ENCODE results near the gene SRSF12. TPM values are rescaled to one million over a fixed set of nuclear protein-coding genes. Genes with fewer than 3 reads are reported as not detected.

SRSF12 gene
- total RNA-seq, 1 experiment from 2014 or later: not detected

- ChIA-PET RAD21 (ENCODE audit: low non-redundant PET in 1 of 2, low total read pairs in 2 of 2, uncharacterized antibody in 2 of 2, unreplicated experiment in 2 of 2) (interaction anchor here (0.7 to 1.1 kb wide), 3 partner anchors 66 to 97 kb away, joined by 3 to 4 read pairs (median 3); partner anchors contain the start of gene PM20D2 (in 1 of the 2)), CTCF (interaction anchor here (1.0 to 1.1 kb wide), 3 partner anchors 96 to 162 kb away, joined by 3 to 6 read pairs (median 5); no protein-coding TSS in a partner anchor), POLR2A (interaction anchor here (0.7 to 1.5 kb wide), 13 partner anchors 8 to 96 kb away, joined by 3 to 9 read pairs (median 5); partner anchors contain the start of gene PM20D2)
- H3K9ac ChIP-seq (ENCODE audit: low read length): peak overlapping the region; percentile 91
- peak overlapping the region; percentile 99 for H2AFZ ChIP-seq (ENCODE audit: low read depth, low read length, poor library complexity, severe bottlenecking)
- DNase-seq (ENCODE audit: low read depth, low spot score): no peak
- peaks cover 3 to 23% of the 10 kb centered on the region in 2 experiments; a peak in 3 of 4 replicates for H3K4me1 ChIP-seq (ENCODE audit: control insufficient read depth in 1 of 2, insufficient read depth in 2 of 2, low read length in 2 of 2)
- H3K4me3 ChIP-seq (replicated peaks in 1 of 2; ENCODE audit: low read depth in 1 of 2, low read length in 2 of 2): peak overlapping the region; percentile 86 to 89
- TSS peak; percentile 91 for BruUV-seq (replicated peaks)
- intact Hi-C loops (cut with micrococcal nuclease): no loop called here
- no peaks in the 10 kb centered on the region for H3K9me3 ChIP-seq (ENCODE audit: control insufficient read depth in 1 of 2, insufficient read depth in 1 of 2, low read depth in 1 of 2, low read length in 2 of 2)
- H3K36me3 ChIP-seq (ENCODE audit: control insufficient read depth in 1 of 2, insufficient read depth in 2 of 2, low read length in 2 of 2): peaks cover 6 to 11% of the 10 kb centered on the region in 2 experiments; a peak in 3 of 4 replicates
- H3K79me2 ChIP-seq (ENCODE audit: insufficient read depth, low read length): peaks cover 20% of the 10 kb centered on the region
- H4K20me1 ChIP-seq (ENCODE audit: insufficient read depth): no peaks in the 10 kb centered on the region
- H3K27me3 ChIP-seq (ENCODE audit: insufficient read depth, low read length): no peaks in the 10 kb centered on the region
- H3K9me2 ChIP-seq (ENCODE audit: insufficient read depth): no peaks in the 10 kb centered on the region
- TF ChIP-seq EGR1 (IDR thresholded peaks at IDR 0.05; ENCODE audit: low read depth) (no peak), ZNF274 (IDR thresholded peaks at IDR 0.05; ENCODE audit: low read depth, low read length) (no peak), REST (IDR thresholded peaks at IDR 0.05; ENCODE audit: low read depth) (no peak), TCF7L2 (IDR thresholded peaks at IDR 0.05; ENCODE audit: borderline replicate concordance, extremely low read depth, insufficient read depth, insufficient read length) (no peak), POLR2A (IDR thresholded peaks at IDR 0.05; ENCODE audit: borderline replicate concordance, extremely low read depth, insufficient read depth, insufficient read length) (no peak), SRF (IDR thresholded peaks at IDR 0.05; ENCODE audit: low read depth) (no peak), EZH2phosphoT487 (IDR thresholded peaks at IDR 0.05; ENCODE audit: borderline replicate concordance) (no peak), ELF1 (IDR thresholded peaks at IDR 0.05; ENCODE audit: borderline replicate concordance, low read depth) (no peak), SIN3A (IDR thresholded peaks at IDR 0.05; ENCODE audit: low read depth) (no peak), RAD21 (IDR thresholded peaks at IDR 0.05; ENCODE audit: low read depth) (no peak), ZFX (IDR thresholded peaks at IDR 0.05) (no peak), CTCF (IDR thresholded peaks at IDR 0.05 in 2 of 3, conservative IDR thresholded peaks at IDR 0.05 in 1 of 3; ENCODE audit: borderline replicate concordance in 1 of 3, insufficient read depth in 1 of 3, low read depth in 2 of 3, low read length in 2 of 3) (no peak), FOSL1 (IDR thresholded peaks at IDR 0.05; ENCODE audit: low read depth) (no peak), ZBTB33 (IDR thresholded peaks at IDR 0.05; ENCODE audit: extremely low read depth, insufficient replicate concordance, low read length) (no peak)
- TF ChIP-seq, protein P1, sequence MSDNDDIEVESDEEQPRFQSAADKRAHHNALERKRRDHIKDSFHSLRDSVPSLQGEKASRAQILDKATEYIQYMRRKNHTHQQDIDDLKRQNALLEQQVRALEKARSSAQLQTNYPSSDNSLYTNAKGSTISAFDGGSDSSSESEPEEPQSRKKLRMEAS (IDR thresholded peaks at IDR 0.05): no peak
- no peak overlapping the region for H3K27ac ChIP-seq (ENCODE audit: low read depth, low read length)
- peak overlapping the region; percentile 97 for H3K4me2 ChIP-seq (ENCODE audit: low read length)
- no peak for ATAC-seq
These were observed 38.2 kb downstream of the SRSF12 start for GRCh38 chr6:89079511-89080234.
